NOMO-1 treated with dmso at 0.1 percent for 144 hours (cell line): ENCODE measurements around the gene TAF11L2.
"Not testable (repeated sequence)": the region's sequence is repeated elsewhere in the genome, so short reads cannot be mapped to it uniquely, and the experiment has no call there.

ENCODE experiments used
- DNase-seq: peaks from one replicate; lab custom pipeline; 2025; ENCODE audit not compliant: unreplicated experiment; lab: John Stamatoyannopoulos, UW

TAF11L2 gene

GRCh38 chr5:17524935-17525334 lies 26.9 kb downstream of the TAF11L2 start, which contains the start of gene TAF11L5:
TAF11L5 (plus strand) TSS chr5:17525235.
- DNase-seq = not testable (repeated sequence)

- not testable (repeated sequence) for DNase-seq
These were observed 28.5 kb downstream of the TAF11L2 start for GRCh38 chr5:17526504-17526903.

- DNase-seq = not testable (repeated sequence)
These were observed 30.3 kb downstream of the TAF11L2 start, which contains the start of gene TAF11L6 for GRCh38 chr5:17528369-17528768. TAF11L6 (plus strand) TSS chr5:17528669.
